ENCODE data around the gene RND3.

- TF ChIP-seq POLR2A (IDR thresholded peaks at IDR 0.05) (no peak), CTCF (IDR thresholded peaks at IDR 0.05 in 4 of 5, conservative IDR thresholded peaks at IDR 0.05 in 1 of 5) (no peak)
Observed at GRCh38 chr2:150425121-150425955, 62.1 kb downstream of the RND3 start.

All from gastrocnemius medialis (tissue), 4 donors.